T-cell (primary cell): ENCODE data around the gene CDV3. TPM values are rescaled to one million over a fixed set of nuclear protein-coding genes. Genes with fewer than 3 reads are reported as not detected.
"Not testable (repeated sequence)": the region's sequence is repeated elsewhere in the genome, so short reads cannot be mapped to it uniquely, and the experiment has no call there.

Source experiments
- ATAC-seq, 4 experiments: fragments of 200-7000 bp in 3 of 4; fragments of 150-1000 bp in 1 of 4; cut with Tn5 transposase; replicated peaks in 1 of 4; 1 replicate in 3 of 4; 2 replicates in 1 of 4; pipeline ENCODE4 v1.10.0; 2021; ENCODE audit warnings: moderate library complexity in 3 of 4, mild to moderate bottlenecking in 2 of 4, moderate number of reproducible peaks in 1 of 4
- CTCF ChIA-PET, 2 donors: fragments of 300-600 bp; sonication (Branson Sonifier 250); formaldehyde crosslinking; loops; one replicate each; lab custom pipeline; 2022; ENCODE audit warnings: antibody characterized with exemption in 2 of 2; lab: Charles Lee
- POLR2A ChIA-PET, 2 donors: fragments of 300-600 bp; sonication (Branson Sonifier 250); formaldehyde crosslinking; loops; one replicate each; lab custom pipeline; 2022; ENCODE audit warnings: antibody characterized with exemption in 2 of 2; lab: Charles Lee
- DNase-seq, 35 experiments: peaks; one replicate each; pipeline versions ENCODE4 v3.0.0 to v3.0.0-alpha.2; 2013 to 2023
- H3K27ac ChIP-seq: one replicate; pipeline ENCODE4 v1.5.1; 2013; ENCODE audit warnings: low read length
- H3K27me3 ChIP-seq, 2 experiments: replicated peaks in 1 of 2; 1 replicate in 1 of 2; 2 replicates in 1 of 2; pipeline versions ENCODE4 v1.6.1 to v1.7.0; 2013; ENCODE audit warnings: low read length in 1 of 2, mixed read lengths in 1 of 2; ENCODE audit not compliant: control insufficient read depth in 2 of 2, insufficient read depth in 2 of 2; ENCODE audit errors: extremely low read depth in 1 of 2
- H3K36me3 ChIP-seq, 2 donors: 1 replicate in 1 of 2; 2 replicates in 1 of 2; pipeline versions ENCODE4 v1.6.1 to v1.7.0; 2013; ENCODE audit warnings: low read length in 1 of 2; ENCODE audit not compliant: control insufficient read depth in 2 of 2, insufficient read depth in 1 of 2; ENCODE audit errors: extremely low read depth in 1 of 2
- H3K4me1 ChIP-seq, 2 experiments: 1 replicate in 1 of 2; 2 replicates in 1 of 2; pipeline versions ENCODE4 v1.6.1 to v1.7.0; 2013; ENCODE audit warnings: low read length in 2 of 2, mixed read lengths in 1 of 2; ENCODE audit not compliant: insufficient read depth in 2 of 2, control insufficient read depth in 1 of 2; ENCODE audit errors: extremely low read depth in 1 of 2
- H3K4me3 ChIP-seq, 2 donors: 1 replicate in 1 of 2; 2 replicates in 1 of 2; pipeline versions ENCODE4 v1.5.1 to v1.7.0; 2013; ENCODE audit warnings: mild to moderate bottlenecking in 2 of 2, low read length in 1 of 2, moderate library complexity in 1 of 2; ENCODE audit not compliant: control insufficient read depth in 1 of 2; ENCODE audit errors: extremely low read depth in 1 of 2
- H3K9me3 ChIP-seq: 2 replicates; pipeline ENCODE4 v1.7.0; 2013
- H3K27ac Mint-ChIP-seq, 2 donors: one replicate each; pipeline ENCODE4 v1.8.0; 2020 to 2021; ENCODE audit warnings: mild to moderate bottlenecking in 2 of 2, mixed read lengths in 2 of 2
- H3K27me3 Mint-ChIP-seq, 2 donors: one replicate each; pipeline ENCODE4 v1.8.0; 2021 to 2022; ENCODE audit warnings: mixed read lengths in 2 of 2
- H3K36me3 Mint-ChIP-seq: one replicate; pipeline ENCODE4 v1.8.0; 2021; ENCODE audit warnings: mixed read lengths
- H3K4me1 Mint-ChIP-seq, 3 donors: one replicate each; pipeline ENCODE4 v1.8.0; 2020 to 2022; ENCODE audit warnings: mixed read lengths in 3 of 3, mild to moderate bottlenecking in 1 of 3
- H3K4me3 Mint-ChIP-seq, 3 donors: one replicate each; pipeline ENCODE4 v1.8.0; 2020 to 2022; ENCODE audit warnings: mild to moderate bottlenecking in 3 of 3, mixed read lengths in 3 of 3, moderate library complexity in 3 of 3
- H3K9me3 Mint-ChIP-seq, 3 donors: one replicate each; pipeline ENCODE4 v1.8.0; 2020 to 2022; ENCODE audit warnings: mixed read lengths in 3 of 3
- WGBS: methylation state at CpG from one replicate; pipeline ENCODE4 v1.1.5; 2013; ENCODE audit warnings: missing lambda C conversion rate; ENCODE audit not compliant: insufficient coverage; 5-methylcytosine and 5-hydroxymethylcytosine counted together
- total RNA-seq, 35 experiments: library from RNA in 6 of 35; stranded (reverse) in 6 of 35; fragments of 120-200 nt in 1 of 35; gene quantifications; one replicate each; pipeline versions ENCODE4 v1.2.1 to v1.2.4 and lab custom pipeline; 2013 to 2026

Gene CDV3
- total RNA-seq, 5 donors from 2014 or later (not counting 1 experiment from before 2014, with no cell fraction given) = 179 to 204 (median 192) TPM

DNA sequence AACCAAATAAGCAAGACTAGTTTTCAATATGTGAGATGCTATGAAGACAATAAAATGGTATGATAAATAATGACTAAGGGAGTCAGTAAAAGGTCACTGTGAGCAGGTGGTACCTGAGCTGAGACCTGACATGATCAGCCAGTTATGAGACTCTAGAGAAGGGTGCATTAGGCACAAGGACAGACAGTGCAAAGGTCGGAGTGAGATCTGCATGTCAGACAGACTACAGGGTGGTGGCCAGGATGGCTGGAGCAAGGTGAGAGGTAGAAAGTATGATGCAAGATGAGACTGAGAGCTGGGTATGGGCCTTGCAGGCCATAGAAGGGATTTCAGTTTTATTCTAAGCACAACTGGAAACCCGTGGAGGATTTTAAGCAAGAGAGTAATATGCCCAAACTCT lies 28.5 kb upstream of the CDV3 start:
- H3K27me3 Mint-ChIP-seq, H3K36me3 Mint-ChIP-seq, CTCF ChIA-PET, H3K36me3 ChIP-seq, H3K4me1 ChIP-seq, H3K9me3 ChIP-seq, ATAC-seq, H3K4me3 Mint-ChIP-seq, H3K27ac ChIP-seq, DNase-seq, H3K4me3 ChIP-seq, H3K4me1 Mint-ChIP-seq, H3K27ac Mint-ChIP-seq, H3K27me3 ChIP-seq, H3K9me3 Mint-ChIP-seq: not testable (repeated sequence)
- POLR2A ChIA-PET = interaction anchor here in 1 of 2 donors (0.7 kb wide), 1 partner anchor 26 kb away, joined by 4 read pairs; no protein-coding TSS in a partner anchor
- WGBS = 100% methylated on average over 1 of the region's 2 CpGs

DNA sequence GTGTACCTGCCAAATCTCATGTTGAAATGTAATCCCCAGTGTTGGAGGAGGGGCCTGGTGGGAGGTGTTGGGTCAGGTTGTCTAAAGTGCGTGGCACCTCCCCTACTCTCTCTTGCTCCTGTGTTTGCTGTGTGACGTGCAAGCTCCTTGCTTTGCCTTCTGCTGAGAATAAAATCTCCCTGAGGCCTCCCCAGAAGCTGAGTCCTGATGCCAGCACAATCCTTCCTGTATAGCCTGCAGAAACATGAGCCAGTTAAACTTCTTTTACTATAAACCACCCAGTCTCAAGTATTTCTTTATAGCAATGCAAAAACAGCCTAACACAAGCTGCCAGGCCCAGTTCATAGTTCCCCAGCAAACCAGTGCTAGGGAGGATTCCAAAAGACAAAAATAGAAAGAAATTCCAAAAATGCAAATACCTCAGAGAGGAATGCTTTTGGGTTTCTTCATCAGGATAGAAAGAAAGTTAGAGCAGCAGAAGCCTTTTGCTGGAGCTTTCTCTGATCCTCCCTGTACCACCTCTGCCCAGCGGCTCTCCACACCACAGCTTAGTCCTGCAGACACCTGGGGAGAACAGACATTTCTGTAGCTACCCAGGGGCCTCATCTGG lies 25.9 kb upstream of the CDV3 start:
- no peak overlapping the region for H3K27ac ChIP-seq
- Mint-ChIP-seq H3K4me3 (no peak overlapping the region), H3K4me1 (no peaks in the 10 kb centered on the region), H3K36me3 (no peaks in the 10 kb centered on the region), H3K27me3 (no peaks in the 10 kb centered on the region), H3K27ac (no peak overlapping the region), H3K9me3 (no peaks in the 10 kb centered on the region)
- ATAC-seq (no peak), DNase-seq (no peak)
- WGBS = 100% methylated on average over 1 of the region's 3 CpGs
- H3K4me3 ChIP-seq = no peak overlapping the region
- peaks cover 0 to 3% of the 10 kb centered on the region in 2 experiments for H3K27me3 ChIP-seq
- H3K9me3 ChIP-seq = no peaks in the 10 kb centered on the region
- no peaks in the 10 kb centered on the region for H3K4me1 ChIP-seq
- no peaks in the 10 kb centered on the region for H3K36me3 ChIP-seq
- POLR2A ChIA-PET = no interaction called here
- CTCF ChIA-PET = interaction anchor here in 1 of 2 donors (0.9 kb wide), 1 partner anchor 227 kb away, joined by 3 read pairs; no protein-coding TSS in a partner anchor

GRCh38 chr3:133548090-133548489 lies 25.4 kb upstream of the CDV3 start:
- Mint-ChIP-seq H3K27ac (no peak overlapping the region), H3K4me3 (no peak overlapping the region), H3K4me1 (no peaks in the 10 kb centered on the region), H3K27me3 (no peaks in the 10 kb centered on the region), H3K36me3 (no peaks in the 10 kb centered on the region), H3K9me3 (no peaks in the 10 kb centered on the region)
- H3K4me3 ChIP-seq = no peak overlapping the region
- H3K36me3 ChIP-seq = no peaks in the 10 kb centered on the region
- ATAC-seq (no peak), DNase-seq (no peak)
- H3K27ac ChIP-seq = no peak overlapping the region
- ChIA-PET POLR2A (no interaction called here), CTCF (interaction anchor here in 1 of 2 donors (0.9 kb wide), 1 partner anchor 226 kb away, joined by 3 read pairs; no protein-coding TSS in a partner anchor)
- H3K4me1 ChIP-seq = no peaks in the 10 kb centered on the region
- H3K27me3 ChIP-seq = peaks cover 0 to 3% of the 10 kb centered on the region in 2 experiments
- H3K9me3 ChIP-seq = no peaks in the 10 kb centered on the region
- 56% methylated on average over 1 of the region's 2 CpGs for WGBS

GRCh38 chr3:133549565-133549964 lies 23.9 kb upstream of the CDV3 start:
- Mint-ChIP-seq H3K4me1 (no peaks in the 10 kb centered on the region), H3K27ac (no peak overlapping the region), H3K9me3 (no peaks in the 10 kb centered on the region), H3K27me3 (no peaks in the 10 kb centered on the region), H3K4me3 (no peak overlapping the region), H3K36me3 (no peaks in the 10 kb centered on the region)
- no peak overlapping the region for H3K4me3 ChIP-seq
- ChIA-PET POLR2A (no interaction called here), CTCF (no interaction called here)
- no peak overlapping the region for H3K27ac ChIP-seq
- ATAC-seq (no peak), DNase-seq (no peak)
- H3K4me1 ChIP-seq = no peaks in the 10 kb centered on the region
- H3K27me3 ChIP-seq = peaks cover 0 to 3% of the 10 kb centered on the region in 2 experiments
- H3K36me3 ChIP-seq = no peaks in the 10 kb centered on the region
- 100% methylated on average over 1 of the region's 4 CpGs for WGBS
- no peaks in the 10 kb centered on the region for H3K9me3 ChIP-seq

DNA sequence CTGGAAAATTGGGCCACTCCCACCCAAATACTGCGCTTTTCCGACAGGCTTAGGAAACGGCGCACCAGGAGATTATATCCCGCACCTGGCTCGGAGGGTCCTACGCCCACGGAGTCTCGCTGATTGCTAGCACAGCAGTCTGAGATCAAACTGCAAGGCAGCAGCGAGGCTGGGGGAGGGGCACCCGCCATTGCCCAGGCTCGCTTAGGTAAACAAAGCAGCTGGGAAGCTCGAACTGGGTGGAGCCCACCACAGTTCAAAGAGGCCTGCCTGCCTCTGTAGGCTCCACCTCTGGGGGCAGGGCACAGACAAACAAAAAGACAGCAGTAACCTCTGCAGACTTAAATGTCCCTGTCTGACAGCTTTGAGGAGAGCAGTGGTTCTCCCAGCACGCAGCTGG lies 21.9 kb upstream of the CDV3 start:
- H3K27me3 Mint-ChIP-seq, H3K36me3 Mint-ChIP-seq, H3K4me3 Mint-ChIP-seq, H3K4me1 ChIP-seq, H3K36me3 ChIP-seq, H3K4me3 ChIP-seq, H3K27ac ChIP-seq, H3K4me1 Mint-ChIP-seq, H3K27ac Mint-ChIP-seq, CTCF ChIA-PET, H3K27me3 ChIP-seq, POLR2A ChIA-PET, ATAC-seq, DNase-seq, H3K9me3 ChIP-seq, H3K9me3 Mint-ChIP-seq: not testable (repeated sequence)
- no CpG with 5 or more reads among the region's 14 CpGs for WGBS

DNA sequence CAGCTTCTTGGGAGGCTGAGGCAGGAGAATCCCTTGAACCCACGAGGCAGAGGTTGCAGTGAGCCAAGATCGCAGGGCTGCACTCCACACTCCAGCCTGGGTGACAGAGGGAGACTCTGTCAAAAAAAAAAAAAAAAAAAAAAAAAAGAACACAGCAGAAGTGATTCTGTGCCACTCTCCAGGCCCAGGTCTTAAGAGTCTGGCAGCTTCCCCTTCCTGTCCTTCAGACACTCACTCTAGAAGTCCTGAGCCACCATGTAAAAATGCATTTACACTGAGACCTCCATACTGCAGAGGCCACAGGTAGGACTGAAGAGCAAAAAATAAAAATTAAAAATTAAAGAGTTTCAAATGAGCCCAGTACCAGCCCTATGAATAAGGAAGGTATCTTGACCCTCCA lies 11.8 kb upstream of the CDV3 start:
- ATAC-seq = no peak
- Histone ChIP-seq H3K4me1 (no peaks in the 10 kb centered on the region), H3K9me3 (no peaks in the 10 kb centered on the region), H3K27ac (no peak overlapping the region), H3K4me3 (no peak overlapping the region), H3K36me3 (no peaks in the 10 kb centered on the region), H3K27me3 (no peaks in the 10 kb centered on the region)
- peaks cover 0 to 3% (median 0%) of the 10 kb centered on the region in 3 donors for H3K9me3 Mint-ChIP-seq
- H3K4me3 Mint-ChIP-seq = no peak overlapping the region
- no CpG with 5 or more reads among the region's 2 CpGs for WGBS
- POLR2A ChIA-PET = interaction anchor here in 1 of 2 donors (0.5 kb wide), 1 partner anchor 118 kb away, joined by 3 read pairs; no protein-coding TSS in a partner anchor
- no peaks in the 10 kb centered on the region for H3K4me1 Mint-ChIP-seq
- H3K36me3 Mint-ChIP-seq = no peaks in the 10 kb centered on the region
- no peak for DNase-seq
- no peaks in the 10 kb centered on the region for H3K27me3 Mint-ChIP-seq
- CTCF ChIA-PET = no interaction called here
- no peak overlapping the region for H3K27ac Mint-ChIP-seq
